ENCODE measurements around the gene GPR35. TPM values are rescaled to one million over a fixed set of nuclear protein-coding genes. Genes with fewer than 3 reads are reported as not detected.

Gene GPR35
- polyA plus RNA-seq, 1 of the 3 experiments (the other 2 are of a cell fraction) = 1.2 TPM

- no peaks in the 10 kb centered on the region for H3F3A ChIP-seq (replicated peaks; ENCODE audit: insufficient read depth)
- no peaks in the 10 kb centered on the region for H3K36me3 ChIP-seq (replicated peaks in 1 of 2; ENCODE audit: control insufficient read depth in 1 of 2, insufficient read depth in 2 of 2, low read length in 1 of 2)
- H4K20me1 ChIP-seq (ENCODE audit: insufficient read depth) = no peaks in the 10 kb centered on the region
- WGBS (ENCODE audit: low lambda C conversion rate) = 63% methylated on average over 16 of the region's 50 CpGs
- CTCF ChIA-PET = interaction anchor here (2.0 kb wide), 1 partner anchor 210 kb away, joined by 7 read pairs; no protein-coding TSS in a partner anchor
- DNase-seq = peak; percentile 15
- POLR2A ChIA-PET = no interaction called here
- no peaks in the 10 kb centered on the region for H3K27me3 ChIP-seq (ENCODE audit: insufficient read depth)
- no peaks in the 10 kb centered on the region for H3K9me3 ChIP-seq
- H3K9ac ChIP-seq = no peak overlapping the region
- H3K79me2 ChIP-seq (ENCODE audit: insufficient read depth) = no peaks in the 10 kb centered on the region
- no peak overlapping the region for H3K4me2 ChIP-seq
- H3K27ac ChIP-seq (ENCODE audit: low read depth in 2 of 2, low read length in 1 of 2) = no peak overlapping the region
- no peak for TF ChIP-seq ZBTB33 (IDR thresholded peaks at IDR 0.05; ENCODE audit: borderline replicate concordance, low read depth)
- TF ChIP-seq FOXM1 (IDR thresholded peaks at IDR 0.05; ENCODE audit: low read depth) = no peak
- no peaks in the 10 kb centered on the region; a peak in 1 of 4 replicates for H3K4me1 ChIP-seq (ENCODE audit: control insufficient read depth in 1 of 2, insufficient read depth in 2 of 2, low read depth in 1 of 2, low read length in 1 of 2)
- no peak overlapping the region for H3K4me3 ChIP-seq (ENCODE audit: low read depth in 2 of 2, low read length in 1 of 2)
- H2AFZ ChIP-seq (ENCODE audit: low read depth) = no peak overlapping the region
- H3K9me2 ChIP-seq = no peaks in the 10 kb centered on the region
These were observed 4.9 kb downstream of the GPR35 start for GRCh38 chr2:240629968-240630770.

DNA sequence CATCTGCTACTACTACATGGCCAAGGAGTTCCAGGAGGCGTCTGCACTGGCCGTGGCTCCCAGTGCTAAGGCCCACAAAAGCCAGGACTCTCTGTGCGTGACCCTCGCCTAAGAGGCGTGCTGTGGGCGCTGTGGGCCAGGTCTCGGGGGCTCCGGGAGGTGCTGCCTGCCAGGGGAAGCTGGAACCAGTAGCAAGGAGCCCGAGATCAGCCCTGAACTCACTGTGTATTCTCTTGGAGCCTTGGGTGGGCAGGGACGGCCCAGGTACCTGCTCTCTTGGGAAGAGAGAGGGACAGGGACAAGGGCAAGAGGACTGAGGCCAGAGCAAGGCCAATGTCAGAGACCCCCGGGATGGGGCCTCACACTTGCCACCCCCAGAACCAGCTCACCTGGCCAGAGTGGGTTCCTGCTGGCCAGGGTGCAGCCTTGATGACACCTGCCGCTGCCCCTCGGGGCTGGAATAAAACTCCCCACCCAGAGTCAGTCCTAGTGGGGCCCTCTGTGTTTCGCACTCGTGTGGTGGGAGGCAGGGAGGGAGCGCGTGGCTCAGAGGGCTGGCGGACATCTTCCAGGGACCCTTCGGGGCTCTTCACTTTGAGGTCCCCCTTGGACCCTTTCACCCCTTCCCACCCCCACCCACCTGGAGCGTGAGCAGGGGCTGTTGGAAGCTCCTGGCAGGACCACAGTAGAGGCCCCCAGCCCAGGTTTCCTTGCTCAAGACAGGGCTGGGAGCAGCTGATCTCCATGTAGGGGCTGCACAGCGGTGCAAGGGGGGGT, 5.7 kb downstream of the GPR35 start:
- CTCF ChIA-PET = no interaction called here
- no peaks in the 10 kb centered on the region for H3K9me3 ChIP-seq

More for the DNA sequence above, 5.7 kb downstream of the GPR35 start:
- Histone ChIP-seq H3F3A (replicated peaks; ENCODE audit: insufficient read depth) (no peaks in the 10 kb centered on the region), H3K9ac (no peak overlapping the region), H3K4me3 (ENCODE audit: low read depth in 2 of 2, low read length in 1 of 2) (no peak overlapping the region), H3K27me3 (ENCODE audit: insufficient read depth) (no peaks in the 10 kb centered on the region), H3K27ac (ENCODE audit: low read depth in 2 of 2, low read length in 1 of 2) (no peak overlapping the region), H2AFZ (ENCODE audit: low read depth) (no peak overlapping the region), H4K20me1 (ENCODE audit: insufficient read depth) (no peaks in the 10 kb centered on the region), H3K4me2 (no peak overlapping the region), H3K36me3 (replicated peaks in 1 of 2; ENCODE audit: control insufficient read depth in 1 of 2, insufficient read depth in 2 of 2, low read length in 1 of 2) (no peaks in the 10 kb centered on the region), H3K9me2 (no peaks in the 10 kb centered on the region), H3K79me2 (ENCODE audit: insufficient read depth) (no peaks in the 10 kb centered on the region), H3K4me1 (ENCODE audit: control insufficient read depth in 1 of 2, insufficient read depth in 2 of 2, low read depth in 1 of 2, low read length in 1 of 2) (no peaks in the 10 kb centered on the region; a peak in 1 of 4 replicates)
- TF ChIP-seq GABPA (IDR thresholded peaks at IDR 0.05; ENCODE audit: low read depth) = no peak
- no peak for TF ChIP-seq RXRA (IDR thresholded peaks at IDR 0.05; ENCODE audit: borderline replicate concordance, low read depth)
- no peak for TF ChIP-seq ZBTB33 (IDR thresholded peaks at IDR 0.05; ENCODE audit: borderline replicate concordance, low read depth)
- no peak for TF ChIP-seq SMC3 (IDR thresholded peaks at IDR 0.05; ENCODE audit: low read depth, low read length)
- no peak for TF ChIP-seq FOXM1 (IDR thresholded peaks at IDR 0.05; ENCODE audit: low read depth)
- no peak for TF ChIP-seq IRF3 (IDR thresholded peaks at IDR 0.05; ENCODE audit: low read depth, low read length)
- TF ChIP-seq CHD2 (IDR thresholded peaks at IDR 0.05; ENCODE audit: low read length, partially characterized antibody) = no peak
- no peak for TF ChIP-seq MEF2A (IDR thresholded peaks at IDR 0.05; ENCODE audit: borderline replicate concordance, low read depth)
- no peak for TF ChIP-seq NRF1 (IDR thresholded peaks at IDR 0.05; ENCODE audit: low read depth, low read length)
- no peak for TF ChIP-seq JUND (IDR thresholded peaks at IDR 0.05)
- no peak for TF ChIP-seq TCF12 (IDR thresholded peaks at IDR 0.05)
- no peak for TF ChIP-seq SIN3A (IDR thresholded peaks at IDR 0.05; ENCODE audit: borderline replicate concordance, low read depth, low read length)
- WGBS (ENCODE audit: low lambda C conversion rate) = 47% methylated on average over 9 of the region's 21 CpGs
- POLR2A ChIA-PET = no interaction called here
- peak; percentile 14 for DNase-seq

Measured in SK-N-SH (cell line).